BLaER1 (cell line): ENCODE measurements around the gene PLCD3.

Experiments
- H3K27ac ChIP-seq: shearing (Covaris generic); formaldehyde crosslinking; 2 replicates; pipeline ENCODE4 v1.8.1; 2022
- H3K27me3 ChIP-seq: shearing (Covaris generic); formaldehyde crosslinking; 2 replicates; pipeline ENCODE4 v1.8.1; 2022
- H3K36me3 ChIP-seq: shearing (Covaris generic); formaldehyde crosslinking; 2 replicates; pipeline ENCODE4 v1.8.1; 2022
- H3K4me1 ChIP-seq: shearing (Covaris generic); formaldehyde crosslinking; 2 replicates; pipeline ENCODE4 v1.8.1; 2022
- H3K4me2 ChIP-seq: shearing (Covaris generic); formaldehyde crosslinking; 2 replicates; pipeline ENCODE4 v1.8.1; 2022
- H3K4me3 ChIP-seq: shearing (Covaris generic); formaldehyde crosslinking; 2 replicates; pipeline ENCODE4 v1.8.1; 2022
- H3K9ac ChIP-seq: shearing (Covaris generic); formaldehyde crosslinking; 2 replicates; pipeline ENCODE4 v1.8.1; 2022
- H3K9me3 ChIP-seq: shearing (Covaris generic); formaldehyde crosslinking; 2 replicates; pipeline ENCODE4 v1.8.1; 2022
- H4K20me1 ChIP-seq: shearing (Covaris generic); formaldehyde crosslinking; 2 replicates; pipeline ENCODE4 v1.8.1; 2022
- Cebpa-rat ChIP-seq: shearing (Covaris generic); IDR thresholded peaks from 2 replicates; pipeline ENCODE4 v1.8.1; 2022

PLCD3 gene

GRCh38 chr17:45117848-45118646 lies 14.3 kb downstream of the PLCD3 start:
- no peak overlapping the region for H3K4me3 ChIP-seq
- H3K4me1 ChIP-seq = peaks cover 48% of the 10 kb centered on the region
- no peak overlapping the region for H3K27ac ChIP-seq
- no peak overlapping the region for H3K4me2 ChIP-seq
- no peaks in the 10 kb centered on the region for H4K20me1 ChIP-seq
- no peak overlapping the region for H3K9ac ChIP-seq
- no peaks in the 10 kb centered on the region for H3K36me3 ChIP-seq
- H3K27me3 ChIP-seq = no peaks in the 10 kb centered on the region
- no peak for TF ChIP-seq Cebpa-rat
- no peaks in the 10 kb centered on the region for H3K9me3 ChIP-seq

- Histone ChIP-seq H3K4me1 (peaks cover 56% of the 10 kb centered on the region), H3K9me3 (no peaks in the 10 kb centered on the region), H3K4me2 (no peak overlapping the region), H3K27me3 (no peaks in the 10 kb centered on the region), H3K4me3 (no peak overlapping the region), H3K9ac (no peak overlapping the region), H3K27ac (no peak overlapping the region), H3K36me3 (no peaks in the 10 kb centered on the region), H4K20me1 (no peaks in the 10 kb centered on the region)
- TF ChIP-seq Cebpa-rat = no peak
Measured at GRCh38 chr17:45117334-45117733, 15.0 kb downstream of the PLCD3 start.

- TF ChIP-seq Cebpa-rat = no peak
- H3K9me3 ChIP-seq = no peaks in the 10 kb centered on the region
- H3K9ac ChIP-seq = no peak overlapping the region
Measured at GRCh38 chr17:45116434-45117016, 15.8 kb downstream of the PLCD3 start.

GRCh38 chr17:45115871-45116270 lies 16.4 kb downstream of the PLCD3 start:
- no peaks in the 10 kb centered on the region for H3K9me3 ChIP-seq
- no peak overlapping the region for H3K4me3 ChIP-seq
- no peak overlapping the region for H3K9ac ChIP-seq
- H3K27ac ChIP-seq = no peak overlapping the region
- no peak for TF ChIP-seq Cebpa-rat
- H4K20me1 ChIP-seq = peaks cover 8% of the 10 kb centered on the region
- H3K4me1 ChIP-seq = peaks cover 70% of the 10 kb centered on the region
- no peaks in the 10 kb centered on the region for H3K36me3 ChIP-seq
- H3K4me2 ChIP-seq = peak overlapping the region; percentile 28
- no peaks in the 10 kb centered on the region for H3K27me3 ChIP-seq

More at GRCh38 chr17:45116434-45117016, 15.8 kb downstream of the PLCD3 start:
- Histone ChIP-seq H3K36me3 (no peaks in the 10 kb centered on the region), H4K20me1 (peaks cover 2% of the 10 kb centered on the region), H3K4me1 (peaks cover 64% of the 10 kb centered on the region), H3K27me3 (no peaks in the 10 kb centered on the region), H3K4me3 (no peak overlapping the region), H3K27ac (no peak overlapping the region), H3K4me2 (peak overlapping the region; percentile 28)

GRCh38 chr17:45115015-45115625 lies 17.2 kb downstream of the PLCD3 start:
- Histone ChIP-seq H3K4me3 (no peak overlapping the region), H3K36me3 (no peaks in the 10 kb centered on the region), H3K27ac (0 out of 2 replicates have a peak overlapping the region, but pooled peaks have one; percentile 70), H4K20me1 (peaks cover 16% of the 10 kb centered on the region), H3K4me1 (peaks cover 74% of the 10 kb centered on the region), H3K4me2 (peak overlapping the region; percentile 95), H3K9ac (no peak overlapping the region), H3K9me3 (no peaks in the 10 kb centered on the region), H3K27me3 (no peaks in the 10 kb centered on the region)
- TF ChIP-seq Cebpa-rat = no peak

- no peaks in the 10 kb centered on the region for H3K9me3 ChIP-seq
- H3K4me1 ChIP-seq = peaks cover 74% of the 10 kb centered on the region
- peak overlapping the region; percentile 60 for H3K9ac ChIP-seq
- H3K4me2 ChIP-seq = peak overlapping the region; percentile 95
- no peak overlapping the region; the same call in 1 of the 2 replicates for H3K4me3 ChIP-seq
- H3K36me3 ChIP-seq = peaks cover 2% of the 10 kb centered on the region; the same call in 1 of the 2 replicates
- no peak for TF ChIP-seq Cebpa-rat
- peak overlapping the region; percentile 70 for H3K27ac ChIP-seq
- H4K20me1 ChIP-seq = peaks cover 23% of the 10 kb centered on the region
- no peaks in the 10 kb centered on the region for H3K27me3 ChIP-seq
Measured at GRCh38 chr17:45114117-45114932, 18.0 kb downstream of the PLCD3 start.

GRCh38 chr17:45113424-45113754 lies 18.9 kb downstream of the PLCD3 start:
- Histone ChIP-seq H3K4me1 (peaks cover 73% of the 10 kb centered on the region), H3K9me3 (no peaks in the 10 kb centered on the region), H3K27ac (peak overlapping the region; percentile 85; the same call in 1 of the 2 replicates), H3K9ac (peak overlapping the region; percentile 60), H3K4me2 (peak overlapping the region; percentile 95), H3K4me3 (no peak overlapping the region), H3K36me3 (peaks cover 12% of the 10 kb centered on the region), H4K20me1 (peaks cover 33% of the 10 kb centered on the region), H3K27me3 (no peaks in the 10 kb centered on the region)
- TF ChIP-seq Cebpa-rat = no peak

- H3K4me2 ChIP-seq = peak overlapping the region; percentile 95
- H4K20me1 ChIP-seq = peaks cover 39% of the 10 kb centered on the region
- TF ChIP-seq Cebpa-rat = no peak
- H3K4me1 ChIP-seq = peaks cover 73% of the 10 kb centered on the region
- no peaks in the 10 kb centered on the region for H3K9me3 ChIP-seq
- H3K36me3 ChIP-seq = peaks cover 18% of the 10 kb centered on the region
- no peaks in the 10 kb centered on the region for H3K27me3 ChIP-seq
- H3K9ac ChIP-seq = peak overlapping the region; percentile 67
- peak overlapping the region; percentile 20; the same call in 1 of the 2 replicates for H3K4me3 ChIP-seq
- peak overlapping the region; percentile 85 for H3K27ac ChIP-seq
Measured at GRCh38 chr17:45112559-45113423, 19.5 kb downstream of the PLCD3 start.
